Activated CD4-positive, alpha-beta T cell treated with anti-CD3 and anti-CD28 coated beads, Interleukin-2, amount 10 ng/mL, durations not matched to agents 24 days and 14 days (primary cell): ENCODE data around the gene GHR. TPM values are rescaled to one million over a fixed set of nuclear protein-coding genes. Genes with fewer than 3 reads are reported as not detected.

Experiments
- DNase-seq: peaks from one replicate; pipeline ENCODE4 v3.0.0; 2022
- H3K27ac Mint-ChIP-seq: one replicate; pipeline ENCODE4 v1.8.0; 2022; ENCODE audit warnings: mild to moderate bottlenecking, mixed read lengths
- H3K27me3 Mint-ChIP-seq: one replicate; pipeline ENCODE4 v1.8.0; 2022; ENCODE audit warnings: mixed read lengths
- H3K36me3 Mint-ChIP-seq: one replicate; pipeline ENCODE4 v1.8.0; 2022; ENCODE audit warnings: low read depth, mild to moderate bottlenecking, mixed read lengths
- H3K4me1 Mint-ChIP-seq: one replicate; pipeline ENCODE4 v1.8.0; 2021; ENCODE audit warnings: mixed read lengths
- H3K4me3 Mint-ChIP-seq: one replicate; pipeline ENCODE4 v1.8.0; 2022; ENCODE audit warnings: mild to moderate bottlenecking, moderate library complexity, mixed read lengths
- H3K9me3 Mint-ChIP-seq: one replicate; pipeline ENCODE4 v1.8.0; 2021; ENCODE audit warnings: mixed read lengths
- intact Hi-C: fragments of 100-400 bp; cut with micrococcal nuclease; formaldehyde crosslinking; loops from one replicate; pipeline ENCODE4 v1.15.1; 2023
- total RNA-seq: library from RNA; stranded (reverse); gene quantifications from 2 replicates; pipeline ENCODE4 v1.2.3, GENCODE V29; 2022

GHR gene
- total RNA-seq, 1 donor from 2014 or later = not detected

DNA sequence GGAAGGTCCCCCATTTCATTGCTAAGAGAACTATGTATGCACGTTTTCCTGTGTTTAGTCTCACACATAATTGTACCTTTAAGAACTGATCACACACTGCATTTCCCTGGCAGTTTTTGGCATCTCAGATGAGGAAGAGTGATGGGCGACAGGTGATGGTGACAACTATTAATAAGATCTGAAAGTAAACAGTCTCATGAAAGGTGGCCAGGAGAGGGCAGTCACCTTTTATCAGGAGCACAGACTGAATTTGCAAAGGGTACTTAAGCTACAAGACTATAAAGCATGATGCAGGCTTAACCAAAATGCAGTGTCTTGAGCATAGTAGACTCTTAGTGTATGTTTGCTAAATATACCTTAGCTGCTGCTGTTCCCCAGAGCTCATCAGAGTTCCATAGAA, 91.5 kb downstream of the GHR start:
- Mint-ChIP-seq H3K36me3 (no peaks in the 10 kb centered on the region), H3K27me3 (peaks cover 3% of the 10 kb centered on the region), H3K4me3 (no peak overlapping the region), H3K4me1 (no peaks in the 10 kb centered on the region), H3K27ac (no peak overlapping the region), H3K9me3 (no peaks in the 10 kb centered on the region)
- intact Hi-C loops = no loop called here
- no peak for DNase-seq

- peaks cover 3% of the 10 kb centered on the region for H3K27me3 Mint-ChIP-seq
- intact Hi-C loops = no loop called here
These were observed 92.3 kb downstream of the GHR start for GRCh38 chr5:42515504-42515903.

DNA sequence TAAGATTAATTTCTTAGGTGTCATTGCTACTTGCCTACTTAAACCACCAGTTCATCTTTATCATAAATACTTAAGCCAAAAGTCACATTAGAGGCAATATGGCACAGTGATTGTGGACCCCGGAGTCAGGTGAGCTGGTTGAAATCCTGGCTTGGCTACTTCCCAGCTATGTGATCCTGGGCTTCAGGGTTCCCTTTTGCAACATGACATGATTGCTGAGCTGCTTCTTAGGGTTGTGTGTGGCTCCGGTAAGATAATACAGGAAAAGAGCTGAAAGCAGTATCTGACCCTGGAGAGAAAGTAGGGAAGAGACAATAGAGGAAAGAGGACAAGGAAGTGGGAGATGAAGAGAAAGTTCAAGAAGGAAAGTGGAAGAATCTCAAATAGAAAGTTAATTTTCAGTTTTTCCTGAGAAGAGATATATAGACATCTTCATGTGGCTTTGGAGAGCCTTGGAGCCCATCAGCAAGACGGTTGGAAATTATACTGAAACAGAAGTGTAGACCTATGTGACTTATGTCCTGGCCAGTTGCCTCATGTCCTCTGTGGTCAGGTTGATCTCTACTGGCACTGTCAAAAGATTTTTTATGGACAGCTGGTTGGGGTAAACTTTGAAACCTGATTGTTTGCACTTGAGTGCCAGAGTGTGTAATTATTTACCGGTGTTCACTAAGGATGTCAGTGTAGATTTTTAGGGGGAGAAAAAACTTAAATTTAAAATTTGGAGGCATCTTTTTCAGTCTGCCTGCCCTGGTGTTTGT, 93.2 kb downstream of the GHR start:
- H3K9me3 Mint-ChIP-seq = no peaks in the 10 kb centered on the region
- intact Hi-C loops = no loop called here
- H3K27ac Mint-ChIP-seq = no peak overlapping the region
- H3K27me3 Mint-ChIP-seq = peaks cover 3% of the 10 kb centered on the region
- H3K36me3 Mint-ChIP-seq = no peaks in the 10 kb centered on the region
- H3K4me3 Mint-ChIP-seq = no peak overlapping the region
- DNase-seq = no peak
- no peaks in the 10 kb centered on the region for H3K4me1 Mint-ChIP-seq

More at GRCh38 chr5:42515504-42515903, 92.3 kb downstream of the GHR start:
- Mint-ChIP-seq H3K27ac (no peak overlapping the region), H3K9me3 (no peaks in the 10 kb centered on the region), H3K36me3 (no peaks in the 10 kb centered on the region), H3K4me1 (no peaks in the 10 kb centered on the region), H3K4me3 (no peak overlapping the region)
- DNase-seq = no peak

GRCh38 chr5:42517164-42517563, 93.9 kb downstream of the GHR start:
- H3K27me3 Mint-ChIP-seq = peaks cover 3% of the 10 kb centered on the region
- no peak overlapping the region for H3K4me3 Mint-ChIP-seq
- H3K36me3 Mint-ChIP-seq = no peaks in the 10 kb centered on the region
- H3K4me1 Mint-ChIP-seq = no peaks in the 10 kb centered on the region
- no peak for DNase-seq
- no peak overlapping the region for H3K27ac Mint-ChIP-seq
- intact Hi-C loops = no loop called here
- no peaks in the 10 kb centered on the region for H3K9me3 Mint-ChIP-seq

- Mint-ChIP-seq H3K27ac (no peak overlapping the region), H3K27me3 (peaks cover 3% of the 10 kb centered on the region), H3K9me3 (peaks cover 3% of the 10 kb centered on the region), H3K36me3 (no peaks in the 10 kb centered on the region), H3K4me3 (no peak overlapping the region), H3K4me1 (no peaks in the 10 kb centered on the region)
- intact Hi-C loops = no loop called here
- no peak for DNase-seq
These were observed 95.5 kb downstream of the GHR start for GRCh38 chr5:42518595-42519221.

DNA sequence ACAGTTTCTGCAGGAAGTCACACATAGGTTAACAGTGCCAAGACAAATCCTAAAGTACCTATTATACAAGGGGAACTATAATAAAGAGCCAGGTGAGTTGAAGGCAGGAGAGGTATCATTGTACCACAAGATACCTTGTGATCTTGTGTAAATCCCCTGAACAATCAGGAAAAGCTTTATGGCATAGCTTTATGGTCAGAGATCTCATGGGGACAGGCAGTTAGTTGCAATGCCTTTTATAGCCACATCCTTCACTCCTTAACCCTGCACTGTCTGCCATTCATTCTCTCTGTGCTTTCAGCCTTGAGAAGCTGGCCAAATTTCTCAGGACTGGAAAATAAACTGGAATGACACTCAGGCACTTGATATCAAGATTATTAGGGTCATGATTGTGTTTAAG, 97.0 kb downstream of the GHR start:
- H3K9me3 Mint-ChIP-seq = peaks cover 8% of the 10 kb centered on the region
- no peak for DNase-seq
- intact Hi-C loops = no loop called here

DNA sequence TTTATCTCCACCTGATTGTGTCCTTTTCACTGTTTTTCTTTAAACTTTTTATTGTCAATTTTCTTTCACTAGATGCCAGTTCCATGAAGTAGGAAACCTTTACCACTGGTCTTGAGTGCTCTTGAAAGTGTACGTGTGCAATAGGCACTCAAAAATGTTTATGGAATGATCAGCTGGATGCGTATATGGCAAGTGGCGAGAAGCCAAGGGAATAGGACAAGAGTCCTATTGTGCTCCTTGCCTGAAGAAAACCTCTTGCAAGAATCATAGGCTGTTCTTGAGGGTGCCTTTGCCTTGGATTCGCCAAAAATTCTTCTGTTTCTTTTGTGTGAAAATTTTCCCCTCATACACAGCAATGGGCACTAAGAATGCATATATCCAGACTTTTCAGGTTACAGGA, 97.7 kb downstream of the GHR start:
- peaks cover 8% of the 10 kb centered on the region for H3K9me3 Mint-ChIP-seq
- intact Hi-C loops = no loop called here
- DNase-seq = no peak
- no peak overlapping the region for H3K27ac Mint-ChIP-seq
- no peaks in the 10 kb centered on the region for H3K36me3 Mint-ChIP-seq
- no peak overlapping the region for H3K4me3 Mint-ChIP-seq
- H3K4me1 Mint-ChIP-seq = no peaks in the 10 kb centered on the region
- H3K27me3 Mint-ChIP-seq = peaks cover 3% of the 10 kb centered on the region

More for the DNA sequence above, 97.0 kb downstream of the GHR start:
- Mint-ChIP-seq H3K36me3 (no peaks in the 10 kb centered on the region), H3K4me1 (no peaks in the 10 kb centered on the region), H3K27ac (no peak overlapping the region), H3K27me3 (peaks cover 3% of the 10 kb centered on the region), H3K4me3 (no peak overlapping the region)

DNA sequence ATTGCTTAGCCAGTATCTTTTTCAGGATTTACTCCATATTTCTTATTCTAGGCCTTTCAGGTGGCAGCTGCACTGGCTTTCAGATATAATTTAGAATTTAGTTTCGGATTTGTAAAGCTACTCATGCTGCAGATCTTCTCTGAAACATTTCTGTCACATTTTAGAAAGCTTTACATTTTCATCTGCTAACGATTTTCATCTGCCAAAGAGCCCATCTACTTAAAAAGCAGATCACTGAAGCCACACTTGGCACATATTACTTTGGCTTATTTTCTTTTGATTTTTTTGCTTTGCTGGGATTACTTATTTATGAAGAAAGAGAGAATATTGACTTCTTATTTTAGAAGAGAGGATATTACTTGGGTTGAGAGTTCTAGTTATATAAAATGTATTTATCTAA, 98.2 kb downstream of the GHR start:
- intact Hi-C loops = no loop called here
- Mint-ChIP-seq H3K27ac (no peak overlapping the region), H3K4me1 (no peaks in the 10 kb centered on the region), H3K27me3 (peaks cover 1% of the 10 kb centered on the region), H3K9me3 (peaks cover 8% of the 10 kb centered on the region), H3K4me3 (no peak overlapping the region), H3K36me3 (no peaks in the 10 kb centered on the region)
- DNase-seq = no peak

GRCh38 chr5:42522783-42523182, 99.5 kb downstream of the GHR start:
- Mint-ChIP-seq H3K27ac (no peak overlapping the region), H3K9me3 (peaks cover 8% of the 10 kb centered on the region), H3K4me1 (no peaks in the 10 kb centered on the region), H3K36me3 (no peaks in the 10 kb centered on the region), H3K4me3 (no peak overlapping the region), H3K27me3 (no peaks in the 10 kb centered on the region)
- no peak for DNase-seq
- intact Hi-C loops = no loop called here

- intact Hi-C loops = no loop called here
These were observed 102.9 kb downstream of the GHR start for GRCh38 chr5:42526179-42526578.

GRCh38 chr5:42531611-42532010, 108.4 kb downstream of the GHR start:
- no peak for DNase-seq
- H3K4me3 Mint-ChIP-seq = no peak overlapping the region
- no peaks in the 10 kb centered on the region for H3K36me3 Mint-ChIP-seq
- no peaks in the 10 kb centered on the region for H3K4me1 Mint-ChIP-seq
- H3K27ac Mint-ChIP-seq = no peak overlapping the region
- no peaks in the 10 kb centered on the region for H3K9me3 Mint-ChIP-seq
- no peaks in the 10 kb centered on the region for H3K27me3 Mint-ChIP-seq
- intact Hi-C loops = no loop called here

More at GRCh38 chr5:42526179-42526578, 102.9 kb downstream of the GHR start:
- Mint-ChIP-seq H3K4me1 (no peaks in the 10 kb centered on the region), H3K4me3 (no peak overlapping the region), H3K9me3 (peaks cover 8% of the 10 kb centered on the region), H3K27ac (no peak overlapping the region), H3K27me3 (no peaks in the 10 kb centered on the region), H3K36me3 (no peaks in the 10 kb centered on the region)
- DNase-seq = no peak

- H3K9me3 Mint-ChIP-seq = peaks cover 4% of the 10 kb centered on the region
- no peaks in the 10 kb centered on the region for H3K4me1 Mint-ChIP-seq
- H3K36me3 Mint-ChIP-seq = no peaks in the 10 kb centered on the region
- no peak overlapping the region for H3K4me3 Mint-ChIP-seq
- DNase-seq = no peak
- no peak overlapping the region for H3K27ac Mint-ChIP-seq
- intact Hi-C loops = no loop called here
- H3K27me3 Mint-ChIP-seq = no peaks in the 10 kb centered on the region
These were observed 118.9 kb downstream of the GHR start for GRCh38 chr5:42542106-42542505.

GRCh38 chr5:42543774-42544173, 120.5 kb downstream of the GHR start:
- no peaks in the 10 kb centered on the region for H3K36me3 Mint-ChIP-seq
- H3K4me3 Mint-ChIP-seq = no peak overlapping the region
- DNase-seq = no peak
- peaks cover 4% of the 10 kb centered on the region for H3K9me3 Mint-ChIP-seq
- peaks cover 2% of the 10 kb centered on the region for H3K27me3 Mint-ChIP-seq
- no peaks in the 10 kb centered on the region for H3K4me1 Mint-ChIP-seq
- intact Hi-C loops = no loop called here
- no peak overlapping the region for H3K27ac Mint-ChIP-seq

DNA sequence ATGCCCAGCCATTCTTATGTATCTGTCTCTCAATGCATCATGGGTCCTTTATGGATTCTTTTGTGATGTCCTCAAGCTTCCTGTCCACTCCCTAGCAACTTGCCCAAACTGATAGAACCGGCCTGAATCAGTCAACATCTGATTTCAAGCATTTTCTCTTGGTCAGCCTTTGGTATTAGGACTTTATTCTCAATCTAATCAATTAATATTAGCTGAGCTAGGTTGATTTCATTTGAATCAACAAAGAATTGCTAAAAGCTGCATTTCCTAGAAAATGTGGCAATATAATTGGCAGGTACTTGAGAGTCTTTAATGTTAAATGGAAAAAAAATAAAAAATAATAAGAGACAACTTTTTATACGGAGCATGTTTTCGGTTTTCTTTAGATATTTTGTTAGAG, 121.8 kb downstream of the GHR start:
- Mint-ChIP-seq H3K4me1 (no peaks in the 10 kb centered on the region), H3K27me3 (peaks cover 4% of the 10 kb centered on the region), H3K27ac (no peak overlapping the region), H3K4me3 (no peak overlapping the region), H3K9me3 (peaks cover 4% of the 10 kb centered on the region), H3K36me3 (no peaks in the 10 kb centered on the region)
- intact Hi-C loops = no loop called here
- DNase-seq = no peak
